ENCODE results near the gene LCMT2.

The LCMT2 gene

GRCh38 chr15:43277231-43277823 is 53.0 kb downstream of the LCMT2 start:
- H3K4me3 ChIP-seq: no peak overlapping the region
- no peak overlapping the region for H3K27ac ChIP-seq

- no peak overlapping the region for H3K27ac ChIP-seq
- H3K4me3 ChIP-seq: no peak overlapping the region
These were observed 53.7 kb downstream of the LCMT2 start for GRCh38 chr15:43276563-43277200.

DNA sequence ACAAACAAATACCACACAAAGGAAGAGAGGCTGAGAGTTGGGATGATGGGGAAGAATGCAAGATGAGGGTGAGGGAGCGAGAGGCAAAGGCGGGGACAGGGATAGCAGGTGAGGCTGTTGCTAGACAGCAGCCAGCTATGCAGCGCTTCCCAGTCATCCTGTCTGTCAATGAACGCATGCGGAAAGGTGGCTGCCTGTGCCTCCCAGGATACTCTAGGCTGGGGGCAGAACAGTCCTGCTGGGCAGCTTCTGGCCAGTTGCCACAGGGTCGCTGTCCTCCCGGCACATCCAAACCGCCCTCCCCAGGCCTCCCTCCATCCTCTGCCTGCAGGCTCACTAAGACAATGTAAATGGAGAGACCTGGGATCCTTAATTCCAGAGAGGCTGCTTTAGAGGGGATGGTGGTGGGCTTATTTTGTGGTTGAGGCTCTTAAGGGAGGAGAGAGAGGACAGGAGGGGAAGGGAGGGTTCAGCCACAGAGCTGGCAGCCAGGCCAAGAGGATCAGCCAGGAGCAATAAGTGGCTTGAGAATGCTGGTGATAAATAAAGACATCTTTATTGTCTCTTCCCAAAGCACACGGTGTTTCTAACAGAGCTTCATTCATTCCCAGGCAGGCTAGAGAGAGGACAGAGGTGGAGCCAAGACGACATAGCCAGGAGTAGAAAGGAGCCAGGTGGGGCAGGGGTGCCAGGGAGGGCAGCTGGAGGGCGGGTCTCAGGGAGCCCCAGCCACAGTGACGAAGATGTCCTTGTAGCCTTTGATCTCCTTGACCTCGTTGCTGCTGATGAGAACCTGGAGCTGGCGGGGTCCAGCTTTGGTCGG is 54.4 kb downstream of the LCMT2 start:
- H3K4me3 ChIP-seq: no peak overlapping the region
- H3K27ac ChIP-seq: no peak overlapping the region

GRCh38 chr15:43274136-43274535 is 56.2 kb downstream of the LCMT2 start:
- Histone ChIP-seq H3K4me3 (no peak overlapping the region), H3K27ac (no peak overlapping the region)

All from skin epidermis (tissue), 12 donors.